HG03558 (cell line): ENCODE data around the gene SPRN.

Experiments used
- ATAC-seq: cut with Tn5 transposase; IDR thresholded peaks from one replicate; pipeline ENCODE4 v1.9.1; 2021; ENCODE audit warnings: moderate number of reproducible peaks; ENCODE audit not compliant: unreplicated experiment; ENCODE audit errors: extremely low read depth

SPRN gene

GRCh38 chr10:133372507-133372906, 51.9 kb downstream of the SPRN start:
- no peak for ATAC-seq
